HG02678 (cell line): ENCODE data around the gene NKAIN2.
"Not testable (repeated sequence)": the region's sequence is repeated elsewhere in the genome, so short reads cannot be mapped to it uniquely, and the experiment has no call there.

Experiments
- ATAC-seq: cut with Tn5 transposase; IDR thresholded peaks from one replicate; pipeline ENCODE4 v1.9.1; 2021; ENCODE audit warnings: mild to moderate bottlenecking, moderate library complexity; ENCODE audit not compliant: unreplicated experiment

The NKAIN2 gene

GRCh38 chr6:124400261-124400999 is 596.8 kb downstream of the NKAIN2 start:
- no peak for ATAC-seq

- ATAC-seq, result not testable (repeated sequence)
Measured at GRCh38 chr6:124410425-124410824, 606.8 kb downstream of the NKAIN2 start.

DNA sequence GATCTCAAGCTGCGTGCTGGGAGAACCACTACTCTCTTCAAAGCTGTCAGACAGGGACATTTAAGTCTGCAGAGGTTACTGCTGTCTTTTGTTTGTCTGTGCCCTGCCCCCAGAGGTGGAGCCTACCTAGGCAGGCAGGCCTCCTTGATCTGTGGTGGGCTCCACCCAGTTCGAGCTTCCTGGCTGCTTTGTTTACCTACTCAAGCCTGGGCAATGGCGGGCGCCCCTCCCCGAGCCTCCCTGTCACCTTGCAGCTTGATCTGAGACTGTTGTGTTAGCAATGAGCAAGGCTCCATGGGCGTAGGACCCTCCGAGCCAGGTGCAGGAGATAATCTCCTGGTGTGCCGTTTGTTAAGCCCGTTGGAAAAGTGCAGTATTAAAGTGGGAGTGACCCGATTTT is 609.0 kb downstream of the NKAIN2 start:
- ATAC-seq, result not testable (repeated sequence)

- no peak for ATAC-seq
Measured at GRCh38 chr6:124420116-124420840, 616.6 kb downstream of the NKAIN2 start.

GRCh38 chr6:124423621-124424020 is 620.0 kb downstream of the NKAIN2 start:
- ATAC-seq, result no peak

DNA sequence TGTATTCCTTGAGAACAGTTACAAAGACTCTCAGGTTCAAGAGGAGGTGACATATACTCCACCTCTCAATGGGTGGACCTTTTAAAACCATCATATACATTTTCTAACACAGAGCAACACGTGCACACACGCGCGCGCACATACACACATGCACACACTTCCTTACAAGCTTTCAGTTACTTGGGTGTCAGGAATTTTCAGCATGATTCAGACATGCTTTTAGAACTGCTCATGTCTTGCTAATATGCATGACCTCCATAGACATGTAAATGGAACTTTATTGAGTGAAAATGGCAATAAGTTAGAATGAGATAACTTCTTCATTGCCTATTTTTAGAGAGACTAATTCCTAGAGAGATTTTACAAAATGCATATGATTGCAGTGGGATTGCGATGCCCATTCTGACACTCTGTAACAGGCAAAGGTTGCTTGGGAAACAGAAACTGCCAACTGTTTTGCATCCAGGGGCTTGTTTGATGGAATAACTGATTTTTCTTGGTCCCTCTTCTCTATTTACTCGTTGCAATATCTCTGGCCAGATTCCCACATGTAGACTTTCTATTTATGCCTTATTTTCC is 627.2 kb downstream of the NKAIN2 start:
- no peak for ATAC-seq

DNA sequence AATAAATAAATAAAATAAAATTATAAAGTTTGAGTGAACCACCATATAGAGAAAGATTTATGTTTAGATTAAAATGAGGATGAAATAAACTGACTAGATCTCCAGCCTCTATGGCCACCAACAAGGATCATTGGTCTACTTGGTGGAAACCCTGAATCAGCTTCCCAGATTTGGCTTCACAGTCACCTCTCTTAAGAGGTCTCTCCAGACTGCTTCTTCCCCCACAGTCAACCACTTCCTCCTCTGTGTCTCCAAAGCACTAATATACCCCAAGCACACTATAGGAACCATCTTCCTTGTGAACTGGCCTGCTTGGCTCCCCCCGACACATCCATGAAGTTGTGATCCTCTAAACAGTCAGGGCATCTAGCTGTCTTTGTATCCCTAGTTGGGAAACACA is 629.0 kb downstream of the NKAIN2 start:
- ATAC-seq, result no peak

GRCh38 chr6:124433387-124434160 is 629.9 kb downstream of the NKAIN2 start:
- ATAC-seq, result no peak

DNA sequence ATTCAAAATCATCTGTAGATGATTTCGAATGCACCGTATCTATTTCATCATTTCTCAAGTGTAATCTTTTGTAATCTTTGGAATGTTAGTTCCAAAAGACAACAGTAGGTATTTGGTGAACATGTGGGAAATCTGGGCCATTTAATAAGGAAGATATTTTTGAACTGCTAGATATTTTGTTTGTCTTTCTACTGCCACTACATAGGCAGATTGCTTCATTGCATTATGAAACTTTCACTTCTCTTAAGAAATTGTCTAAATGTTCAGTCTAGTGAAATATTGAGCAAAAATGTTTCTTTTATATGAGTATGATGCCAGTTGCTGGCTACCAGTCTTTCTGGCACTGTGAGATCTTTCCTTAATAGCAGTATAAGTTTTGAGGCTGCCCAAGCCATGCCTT is 630.8 kb downstream of the NKAIN2 start:
- no peak for ATAC-seq

- no peak for ATAC-seq
Measured at GRCh38 chr6:124436803-124437202, 633.1 kb downstream of the NKAIN2 start.

- no peak for ATAC-seq
Measured at GRCh38 chr6:124438546-124439065, 634.9 kb downstream of the NKAIN2 start.

DNA sequence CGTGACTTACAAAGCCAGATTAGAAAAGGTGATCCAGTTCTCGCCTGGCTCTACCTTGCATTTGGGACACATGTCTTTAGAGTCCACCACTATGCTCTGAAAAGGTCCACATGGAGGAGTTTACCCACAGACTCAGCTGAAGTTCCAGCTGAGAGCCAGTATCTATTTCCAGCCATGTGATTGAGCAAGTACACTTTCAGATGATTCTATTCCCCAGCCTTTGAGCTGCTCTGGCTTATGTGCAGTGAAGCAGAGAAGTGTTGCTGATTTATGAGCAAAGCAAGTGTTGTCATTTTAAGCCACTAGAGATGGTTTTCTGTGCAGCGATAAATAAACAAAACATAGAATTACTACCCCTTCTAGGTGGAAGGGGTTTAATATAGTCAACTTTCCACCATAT is 637.8 kb downstream of the NKAIN2 start:
- ATAC-seq, result no peak

DNA sequence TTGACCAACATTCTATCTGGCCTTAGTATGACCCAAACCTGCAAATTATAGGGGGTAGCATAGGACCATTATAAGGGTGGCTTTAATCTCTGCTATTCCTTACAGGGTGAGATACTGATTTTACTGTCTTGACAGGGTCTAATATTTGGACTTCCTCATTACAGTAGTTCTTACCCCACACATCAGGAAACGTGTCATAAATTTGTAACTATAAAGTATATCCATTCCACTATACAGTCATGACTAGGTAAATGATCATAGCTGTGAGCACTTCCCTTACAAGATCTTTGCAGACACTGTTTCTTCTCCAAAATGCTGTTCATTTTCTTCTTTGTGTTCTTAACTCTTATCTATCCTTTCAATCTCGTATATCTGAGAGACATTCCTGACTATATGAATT is 639.9 kb downstream of the NKAIN2 start:
- no peak for ATAC-seq

- no peak for ATAC-seq
Measured at GRCh38 chr6:124445581-124445980, 641.9 kb downstream of the NKAIN2 start.

DNA sequence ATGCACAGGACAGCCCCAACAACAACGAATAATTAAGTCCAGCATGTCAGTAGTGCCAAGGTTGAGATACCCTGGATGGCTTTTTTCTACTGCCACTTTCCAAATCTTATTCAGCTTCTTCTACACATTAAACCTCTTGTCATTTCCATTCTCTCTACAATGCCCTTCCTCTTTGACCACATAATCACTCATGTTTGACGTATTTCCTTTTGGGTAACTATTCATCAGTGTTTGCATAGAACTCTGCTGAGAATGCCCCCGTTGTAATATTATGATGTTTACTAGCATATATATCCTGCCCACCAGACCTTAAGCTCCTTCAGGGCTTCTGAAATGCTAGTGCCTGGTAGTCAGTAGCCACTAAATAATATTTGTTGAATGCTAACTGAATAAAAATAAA is 643.3 kb downstream of the NKAIN2 start:
- ATAC-seq, result no peak

DNA sequence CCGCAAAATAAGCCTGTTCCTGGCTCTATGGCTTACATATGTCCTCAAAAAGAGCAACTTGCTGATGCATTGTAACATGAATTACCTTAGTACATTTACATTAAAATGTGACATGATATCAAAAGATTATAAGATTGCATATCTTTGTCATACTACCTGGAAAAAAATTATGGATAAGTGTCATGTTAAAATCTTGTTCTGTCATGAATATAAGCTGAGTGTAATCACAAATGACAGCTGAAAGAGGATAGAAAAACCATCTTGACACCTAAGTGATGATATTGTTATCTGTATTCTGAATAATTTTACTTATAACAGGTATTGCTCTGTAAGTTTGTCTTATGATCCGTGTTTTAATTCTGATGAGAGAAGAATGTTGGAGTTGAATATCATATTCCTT is 655.6 kb downstream of the NKAIN2 start:
- no peak for ATAC-seq

GRCh38 chr6:124462750-124463149 is 659.1 kb downstream of the NKAIN2 start:
- ATAC-seq, result no peak

DNA sequence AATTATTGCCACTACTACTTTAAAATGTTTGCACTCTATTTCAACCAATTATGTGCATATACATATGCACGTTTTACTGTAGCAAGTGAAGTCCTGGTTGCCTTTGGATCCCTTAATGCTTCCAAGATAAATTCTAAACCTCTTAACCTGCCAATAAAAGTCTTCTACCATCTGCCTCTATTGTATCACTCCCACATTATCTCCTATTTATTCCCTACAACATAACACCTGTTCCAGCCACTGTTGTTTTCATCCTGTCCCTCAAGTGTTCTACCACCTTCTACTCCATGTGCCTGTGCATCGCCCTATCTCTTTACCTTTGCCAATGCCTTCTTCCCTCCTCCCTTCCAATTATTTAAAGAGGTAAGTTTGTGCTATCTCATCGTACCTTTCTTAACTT is 659.6 kb downstream of the NKAIN2 start:
- no peak for ATAC-seq

- ATAC-seq, result not testable (repeated sequence)
Measured at GRCh38 chr6:124464600-124464999, 660.9 kb downstream of the NKAIN2 start.

GRCh38 chr6:124466949-124467348 is 663.3 kb downstream of the NKAIN2 start:
- ATAC-seq, result no peak

DNA sequence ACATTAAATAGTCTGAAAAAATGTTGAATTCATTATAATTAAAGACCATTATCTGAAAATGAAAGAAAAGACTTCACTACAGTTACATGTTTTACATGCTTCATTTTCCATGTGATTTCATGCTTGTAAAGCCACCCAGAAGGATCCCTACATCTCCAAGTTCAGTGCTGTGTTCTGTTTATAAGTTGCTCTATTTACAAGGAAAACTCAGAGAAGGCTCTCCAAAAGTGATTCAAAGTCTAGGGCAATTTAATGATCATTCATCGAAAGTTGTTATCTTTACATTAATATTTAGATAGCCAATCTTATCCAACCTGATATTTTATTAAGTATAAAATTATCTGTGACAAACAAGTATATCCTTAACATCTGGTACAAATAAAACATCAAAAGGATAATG is 663.7 kb downstream of the NKAIN2 start:
- ATAC-seq, result no peak
